ENCODE results near the gene ANK2. TPM values are rescaled to one million over a fixed set of nuclear protein-coding genes. Genes with fewer than 3 reads are reported as not detected.
"Not testable (repeated sequence)": the region's sequence is repeated elsewhere in the genome, so short reads cannot be mapped to it uniquely, and the experiment has no call there.

The ANK2 gene
- total and polyA plus RNA-seq, 4 donors: 0.32 to 2.2 (median 1.0) TPM

GRCh38 chr4:113181289-113182007, 132.0 kb downstream of the ANK2 start:
- no peak overlapping the region for H3K27ac ChIP-seq (ENCODE audit: low read depth in 1 of 2, low read length in 2 of 2)
- no peaks in the 10 kb centered on the region for H3K36me3 ChIP-seq (ENCODE audit: control insufficient read depth in 4 of 4, insufficient read depth in 3 of 4, low read depth in 1 of 4, low read length in 3 of 4)
- DNase-seq (ENCODE audit: low spot score): no peak
- TF ChIP-seq FOXA1 (IDR thresholded peaks at IDR 0.05) (peak; percentile 38), RAD21 (IDR thresholded peaks at IDR 0.05) (peak in 1 of 2 donors; percentile 26), FOXA2 (IDR thresholded peaks at IDR 0.05) (peak; percentile 55), ATF3 (IDR thresholded peaks at IDR 0.05) (no peak), REST (IDR thresholded peaks at IDR 0.05) (peak; percentile 87), HNF4A (conservative IDR thresholded peaks at IDR 0.05) (peak in 1 of 2 donors; percentile 31), YY1 (IDR thresholded peaks at IDR 0.05) (no peak)
- no peak overlapping the region for H3K4me3 ChIP-seq (ENCODE audit: low read depth in 1 of 3, low read length in 3 of 3)
- no peak overlapping the region for H3K9ac ChIP-seq (ENCODE audit: low read depth in 1 of 2, low read length in 2 of 2)
- no peaks in the 10 kb centered on the region for H3K9me3 ChIP-seq (ENCODE audit: control insufficient read depth in 4 of 4, low read length in 3 of 4)
- no peaks in the 10 kb centered on the region for H3K27me3 ChIP-seq (ENCODE audit: control insufficient read depth in 4 of 4, insufficient read depth in 4 of 4, low read length in 3 of 4)
- no peaks in the 10 kb centered on the region for H3K4me1 ChIP-seq (ENCODE audit: control insufficient read depth in 4 of 4, insufficient read depth in 4 of 4, low read length in 3 of 4)
- WGBS: 63% methylated on average over 11 of the region's 11 CpGs

- Histone ChIP-seq H3K27me3 (ENCODE audit: control insufficient read depth in 4 of 4, insufficient read depth in 4 of 4, low read length in 3 of 4) (no peaks in the 10 kb centered on the region), H3K9me3 (ENCODE audit: control insufficient read depth in 4 of 4, low read length in 3 of 4) (no peaks in the 10 kb centered on the region), H3K4me3 (ENCODE audit: low read depth in 1 of 3, low read length in 3 of 3) (no peak overlapping the region), H3K9ac (ENCODE audit: low read depth in 1 of 2, low read length in 2 of 2) (no peak overlapping the region), H3K27ac (ENCODE audit: low read depth in 1 of 2, low read length in 2 of 2) (no peak overlapping the region), H3K4me1 (ENCODE audit: control insufficient read depth in 4 of 4, insufficient read depth in 4 of 4, low read length in 3 of 4) (peaks cover 0 to 3% (median 0%) of the 10 kb centered on the region in 4 donors), H3K36me3 (ENCODE audit: control insufficient read depth in 4 of 4, insufficient read depth in 3 of 4, low read depth in 1 of 4, low read length in 3 of 4) (no peaks in the 10 kb centered on the region)
- no peak for DNase-seq (ENCODE audit: low spot score)
- TF ChIP-seq GABPA (IDR thresholded peaks at IDR 0.05 in 1 of 2, conservative IDR thresholded peaks at IDR 0.05 in 1 of 2) (no peak), EGR1 (IDR thresholded peaks at IDR 0.05; ENCODE audit: low read depth in 2 of 2) (no peak), ATF3 (IDR thresholded peaks at IDR 0.05) (no peak), RXRA (IDR thresholded peaks at IDR 0.05) (no peak), TAF1 (conservative IDR thresholded peaks at IDR 0.05) (no peak), HNF4A (conservative IDR thresholded peaks at IDR 0.05) (no peak), REST (IDR thresholded peaks at IDR 0.05) (no peak)
- 64% methylated on average over 5 of the region's 5 CpGs for WGBS
Measured at GRCh38 chr4:113183032-113183605, 133.7 kb downstream of the ANK2 start.

- H3K27me3 ChIP-seq (ENCODE audit: control insufficient read depth in 4 of 4, insufficient read depth in 4 of 4, low read length in 3 of 4); H3K27ac ChIP-seq (ENCODE audit: low read depth in 1 of 2, low read length in 2 of 2); DNase-seq (ENCODE audit: low spot score); H3K9ac ChIP-seq (ENCODE audit: low read depth in 1 of 2, low read length in 2 of 2); H3K9me3 ChIP-seq (ENCODE audit: control insufficient read depth in 4 of 4, low read length in 3 of 4); H3K4me1 ChIP-seq (ENCODE audit: control insufficient read depth in 4 of 4, insufficient read depth in 4 of 4, low read length in 3 of 4); H3K36me3 ChIP-seq (ENCODE audit: control insufficient read depth in 4 of 4, insufficient read depth in 3 of 4, low read depth in 1 of 4, low read length in 3 of 4); H3K4me3 ChIP-seq (ENCODE audit: low read depth in 1 of 3, low read length in 3 of 3): not testable (repeated sequence)
- 44% methylated on average over 4 of the region's 4 CpGs for WGBS
Measured at GRCh38 chr4:113186220-113186619, 136.8 kb downstream of the ANK2 start.

Data from liver (tissue), 9 donors.